GM18511 (cell line): ENCODE data around the gene RCN1.
"Not testable (repeated sequence)": the region's sequence is repeated elsewhere in the genome, so short reads cannot be mapped to it uniquely, and the experiment has no call there.

Experiments used
- ATAC-seq: cut with Tn5 transposase; IDR thresholded peaks from one replicate; pipeline ENCODE4 v1.9.1; 2021; ENCODE audit warnings: mild to moderate bottlenecking, moderate library complexity; ENCODE audit not compliant: unreplicated experiment

Gene RCN1

GRCh38 chr11:32109592-32109991 is 18.7 kb downstream of the RCN1 start:
- ATAC-seq: no peak

- ATAC-seq: no peak
Observed at GRCh38 chr11:32110795-32111194, 19.9 kb downstream of the RCN1 start.

DNA sequence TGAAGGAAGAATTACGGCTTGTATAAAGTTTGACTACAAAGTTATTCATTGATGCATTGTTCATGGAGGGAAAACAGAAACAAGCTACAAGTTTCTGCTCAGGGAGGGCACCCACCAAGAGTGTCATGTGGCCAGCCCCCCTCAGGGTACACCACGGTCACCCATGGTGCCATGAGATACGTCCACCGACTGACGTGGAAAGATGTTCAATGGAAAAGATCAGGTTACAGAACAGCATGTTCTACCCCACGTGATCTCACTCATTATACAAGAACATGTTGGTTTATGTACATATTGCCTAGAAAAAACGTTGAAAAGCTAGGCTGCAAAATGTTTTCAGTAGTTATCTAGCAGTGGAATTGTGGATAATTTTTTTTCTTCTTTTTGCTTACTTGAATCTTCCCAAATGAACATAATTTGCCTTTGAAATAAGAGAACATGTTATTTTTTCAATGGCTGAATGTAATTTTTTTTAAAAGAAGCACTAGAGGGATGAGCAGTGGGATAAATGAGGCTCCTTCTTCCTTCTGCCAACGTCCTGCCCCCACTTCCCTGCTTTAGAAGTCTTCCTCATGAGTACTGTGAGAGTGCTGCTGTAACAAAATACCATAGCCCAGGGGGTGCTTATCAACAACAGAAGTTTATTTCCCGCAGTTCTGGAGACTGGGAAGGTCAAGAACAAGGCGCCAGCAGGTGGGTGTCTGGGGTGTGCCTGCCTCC is 22.5 kb downstream of the RCN1 start:
- no peak for ATAC-seq

DNA sequence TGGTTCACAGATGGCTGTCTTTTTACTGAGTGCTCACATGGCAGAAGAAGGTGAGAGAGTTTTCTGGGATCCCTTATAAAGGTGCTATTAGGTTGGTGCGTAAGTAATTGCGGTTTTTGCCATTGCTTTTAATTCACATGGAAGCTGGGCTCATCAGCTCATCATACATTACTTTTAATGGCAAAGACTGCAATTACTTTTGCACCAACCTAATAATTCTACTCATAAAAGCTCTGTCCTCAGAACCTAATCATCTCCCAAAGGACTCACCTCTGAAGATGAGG is 23.0 kb downstream of the RCN1 start:
- ATAC-seq: no peak

GRCh38 chr11:32115446-32115845 is 24.6 kb downstream of the RCN1 start:
- no peak for ATAC-seq

DNA sequence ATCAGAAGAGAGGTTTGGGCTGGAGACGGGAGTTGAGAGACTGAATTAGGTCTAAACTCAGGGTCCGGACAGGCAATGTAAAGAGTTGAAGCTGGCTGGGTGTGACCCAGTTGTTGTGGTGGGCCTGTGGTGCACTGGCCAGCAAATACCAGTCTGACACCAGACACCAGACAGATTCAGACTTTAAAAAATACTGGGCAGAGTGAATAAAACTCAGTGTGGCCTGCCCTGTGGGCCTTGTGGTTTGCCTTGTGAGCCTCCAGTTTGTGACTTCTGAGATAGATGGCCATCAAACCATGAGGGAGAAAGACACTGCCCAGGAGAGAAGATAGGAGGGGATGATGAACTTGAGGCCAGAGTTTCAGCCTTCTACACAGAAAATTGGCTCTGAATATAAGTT is 25.8 kb downstream of the RCN1 start:
- no peak for ATAC-seq

DNA sequence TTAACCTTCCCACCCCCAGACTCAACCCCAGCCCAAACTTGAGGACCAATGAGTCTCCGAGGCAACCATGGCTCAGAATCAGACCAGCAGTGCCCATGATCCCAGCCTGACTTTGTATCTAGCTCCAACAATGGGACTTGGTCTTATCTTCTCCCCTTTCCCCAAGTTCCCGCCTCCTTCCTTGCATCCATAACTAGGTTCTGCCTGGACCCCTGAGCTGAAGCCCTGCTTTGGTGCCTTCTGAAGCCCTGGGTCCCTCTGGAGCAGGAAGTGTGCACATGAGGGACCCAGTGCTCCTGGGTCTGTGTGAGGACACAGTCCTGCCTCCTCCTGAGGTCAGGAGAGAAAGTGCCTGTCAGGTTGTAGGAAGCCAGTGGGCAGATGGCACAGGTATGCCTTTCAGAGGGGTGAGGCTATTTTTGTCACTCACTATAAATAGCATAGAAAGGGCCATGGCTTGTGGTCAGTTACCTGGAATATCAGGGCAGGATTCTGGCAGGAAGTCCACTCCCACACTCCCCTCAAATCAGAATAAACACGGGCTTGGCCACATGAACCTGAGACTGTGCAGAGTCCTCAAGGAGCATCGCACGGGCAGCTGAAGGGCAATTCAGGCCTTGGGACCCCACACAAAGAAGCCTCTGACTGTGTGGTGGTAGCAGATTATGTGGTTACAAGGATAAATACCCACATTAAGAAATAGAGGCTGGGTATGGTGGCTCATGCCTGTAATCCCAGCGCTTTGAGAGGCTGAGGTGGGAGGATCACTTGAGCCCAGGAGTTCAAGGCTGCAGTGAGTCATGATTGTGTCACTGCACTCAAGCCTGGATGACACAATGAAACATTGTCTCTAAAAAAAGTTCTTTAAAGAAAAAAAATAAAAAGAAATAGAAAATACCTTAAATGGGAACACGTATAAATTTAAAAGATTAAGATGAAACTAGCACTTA is 27.4 kb downstream of the RCN1 start:
- ATAC-seq: no peak

DNA sequence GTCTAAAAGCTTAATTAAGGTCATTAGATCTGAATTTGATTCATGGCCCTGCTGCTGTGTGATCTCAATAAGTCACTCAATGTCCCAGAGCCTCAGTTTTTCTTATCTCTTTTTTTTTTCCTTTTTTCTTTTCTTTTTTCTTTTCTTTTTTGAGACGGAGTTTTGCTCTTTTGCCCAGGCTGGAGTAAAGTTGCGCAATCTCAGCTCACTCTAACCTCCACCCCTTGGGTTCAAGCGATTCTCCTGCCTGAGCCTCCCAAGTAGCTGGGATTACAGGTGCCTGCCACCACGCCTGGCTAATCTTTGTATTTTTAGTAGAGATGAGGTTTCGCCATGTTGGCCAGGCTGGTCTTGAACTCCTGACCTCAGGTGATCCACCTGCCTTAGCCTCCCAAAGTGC is 28.3 kb downstream of the RCN1 start:
- ATAC-seq: not testable (repeated sequence)

DNA sequence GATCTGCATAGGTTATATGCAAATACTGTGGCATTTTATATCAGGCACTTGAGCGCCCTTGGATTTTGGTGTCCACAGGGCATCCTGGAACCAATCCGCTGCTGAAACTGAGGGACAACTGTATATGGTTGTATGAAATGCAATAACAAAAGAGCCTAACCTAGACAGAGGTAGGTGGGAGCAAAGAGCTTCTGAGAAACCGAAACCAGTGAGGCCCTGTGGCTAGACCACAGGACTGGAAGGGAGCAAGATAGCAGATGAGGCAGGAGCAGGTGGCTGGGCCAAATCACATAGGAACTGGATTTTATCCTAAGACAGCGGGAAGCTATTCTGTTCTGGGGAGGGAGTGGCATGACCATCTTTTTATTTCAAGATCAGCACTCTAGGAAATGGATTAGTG is 30.1 kb downstream of the RCN1 start:
- ATAC-seq: peak; percentile 52

DNA sequence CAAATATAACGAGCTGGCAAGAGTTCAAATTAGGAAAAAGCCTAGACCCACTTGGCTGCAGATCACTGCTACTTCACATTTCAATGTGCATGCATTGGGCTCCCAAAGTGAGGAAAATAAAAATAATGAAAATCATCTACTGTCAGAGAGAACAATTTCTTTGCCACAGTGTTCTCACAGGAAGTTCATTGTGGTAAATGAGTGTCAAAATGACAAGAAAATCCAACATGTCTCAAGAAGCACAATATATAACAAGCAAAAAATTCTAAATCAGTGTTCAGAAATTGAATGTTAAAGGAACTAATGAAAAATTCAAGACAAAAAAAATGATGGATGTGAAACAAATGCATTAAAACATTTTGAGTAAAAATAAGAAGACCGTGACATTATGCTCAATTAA is 31.3 kb downstream of the RCN1 start:
- no peak for ATAC-seq

- ATAC-seq: no peak
Observed at GRCh38 chr11:32131321-32131720, 40.4 kb downstream of the RCN1 start.

DNA sequence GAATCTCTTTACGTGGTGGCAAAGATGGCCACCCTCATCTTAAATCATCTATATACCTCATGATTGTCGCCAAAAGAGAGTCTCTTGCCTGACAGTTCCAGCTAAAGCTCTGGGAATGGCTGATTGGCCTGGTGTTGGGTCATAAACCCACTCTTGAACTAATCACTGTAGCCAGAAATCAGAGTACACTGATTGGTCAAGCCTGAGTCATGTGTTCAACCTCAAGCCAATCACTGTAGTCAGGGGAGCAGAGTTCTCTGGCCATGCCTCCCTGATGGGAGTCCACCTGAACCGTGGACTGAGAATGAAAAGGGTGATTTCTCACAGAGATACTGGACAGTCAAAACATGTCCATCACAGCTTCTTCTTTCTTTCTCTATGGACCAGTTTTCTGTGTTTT is 45.8 kb downstream of the RCN1 start:
- ATAC-seq: no peak

DNA sequence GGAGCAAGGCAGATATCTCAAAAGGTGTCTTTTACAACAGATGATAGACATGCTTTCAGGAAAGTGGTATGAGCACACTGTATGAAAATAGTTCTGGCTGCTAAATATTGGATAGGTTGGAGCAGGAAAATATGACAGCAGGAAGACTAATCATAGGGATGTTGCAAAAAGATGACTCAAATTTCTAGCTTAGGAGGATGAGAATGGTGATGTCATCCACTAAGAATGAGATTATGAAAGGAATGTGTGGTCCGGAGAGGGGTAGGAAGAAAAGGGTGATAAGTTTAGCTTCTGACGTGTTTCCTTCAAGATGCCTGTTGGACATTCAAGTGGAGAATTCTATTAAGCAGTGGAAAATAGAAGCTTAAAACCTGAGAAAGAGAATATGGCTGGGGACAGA is 46.4 kb downstream of the RCN1 start:
- no peak for ATAC-seq

GRCh38 chr11:32137869-32138268 is 47.0 kb downstream of the RCN1 start:
- ATAC-seq: peak; percentile 76

- ATAC-seq: no peak
Observed at GRCh38 chr11:32138902-32139301, 48.0 kb downstream of the RCN1 start.

- no peak for ATAC-seq
Observed at GRCh38 chr11:32139896-32140520, 49.1 kb downstream of the RCN1 start.

- ATAC-seq: no peak
Observed at GRCh38 chr11:32141745-32142546, 51.1 kb downstream of the RCN1 start.

- ATAC-seq: no peak
Observed at GRCh38 chr11:32143378-32143777, 52.5 kb downstream of the RCN1 start.

DNA sequence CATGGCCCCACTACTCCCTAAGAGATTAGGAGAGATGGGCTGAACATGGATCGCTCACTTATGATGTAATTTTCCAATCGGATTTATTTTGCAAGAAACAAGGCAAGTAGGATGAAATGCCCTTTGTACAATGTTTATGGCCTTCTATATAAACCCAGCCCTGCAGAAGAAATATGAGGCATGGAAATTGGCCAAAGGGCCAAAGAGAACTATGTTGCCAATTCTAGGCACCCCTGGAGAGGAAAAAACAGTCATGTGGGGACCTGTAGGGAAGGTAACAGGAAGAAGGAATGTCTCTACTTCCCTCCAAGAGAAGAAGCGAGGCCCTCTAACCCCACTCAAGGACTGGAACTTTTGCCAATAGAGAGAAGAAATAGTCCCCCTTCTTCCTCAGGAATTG is 54.4 kb downstream of the RCN1 start:
- no peak for ATAC-seq

GRCh38 chr11:32148895-32149294 is 58.0 kb downstream of the RCN1 start:
- ATAC-seq: no peak

GRCh38 chr11:32149748-32150147 is 58.9 kb downstream of the RCN1 start:
- ATAC-seq: no peak
